Measurements from ENCODE around the gene BICC1.

BICC1 gene

DNA sequence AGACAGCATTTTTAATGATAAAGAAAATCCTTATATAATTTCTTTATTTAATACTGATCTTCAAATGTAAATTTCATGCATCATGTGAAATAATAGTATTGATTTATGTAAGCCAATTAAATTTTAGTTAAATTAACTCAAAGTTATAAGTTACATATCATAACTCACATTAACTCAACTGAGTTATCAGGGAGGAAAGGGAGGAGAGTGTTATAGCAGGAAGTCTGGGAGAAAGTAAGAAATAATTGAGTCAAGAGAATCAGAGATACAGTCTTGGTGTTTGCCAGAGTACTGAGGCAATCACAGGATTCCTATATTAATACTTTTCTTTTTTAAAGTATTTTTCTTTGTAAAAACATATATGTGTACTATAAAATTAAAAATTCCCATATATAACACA, 4.0 kb downstream of the BICC1 start:
- DNase-seq = no peak

DNA sequence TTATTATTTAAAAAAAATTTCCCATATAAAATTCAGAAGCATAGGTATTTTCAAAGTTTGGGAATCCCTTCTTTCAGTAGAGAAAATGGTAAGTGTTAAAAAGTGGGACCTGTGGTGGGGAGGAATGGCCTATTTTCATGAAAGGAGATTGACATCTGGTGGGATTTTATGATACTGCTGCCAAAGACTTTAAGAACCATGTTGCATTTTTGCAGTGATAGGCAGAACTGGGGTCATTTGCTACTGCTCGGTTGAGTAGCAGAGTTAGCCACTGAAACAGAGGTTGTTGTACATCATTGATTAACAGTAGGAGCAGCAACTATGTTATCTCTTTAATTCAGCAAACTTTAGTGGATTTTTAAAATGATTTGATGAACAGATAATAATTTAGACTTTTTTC, 4.4 kb downstream of the BICC1 start:
- no peak for DNase-seq

DNA sequence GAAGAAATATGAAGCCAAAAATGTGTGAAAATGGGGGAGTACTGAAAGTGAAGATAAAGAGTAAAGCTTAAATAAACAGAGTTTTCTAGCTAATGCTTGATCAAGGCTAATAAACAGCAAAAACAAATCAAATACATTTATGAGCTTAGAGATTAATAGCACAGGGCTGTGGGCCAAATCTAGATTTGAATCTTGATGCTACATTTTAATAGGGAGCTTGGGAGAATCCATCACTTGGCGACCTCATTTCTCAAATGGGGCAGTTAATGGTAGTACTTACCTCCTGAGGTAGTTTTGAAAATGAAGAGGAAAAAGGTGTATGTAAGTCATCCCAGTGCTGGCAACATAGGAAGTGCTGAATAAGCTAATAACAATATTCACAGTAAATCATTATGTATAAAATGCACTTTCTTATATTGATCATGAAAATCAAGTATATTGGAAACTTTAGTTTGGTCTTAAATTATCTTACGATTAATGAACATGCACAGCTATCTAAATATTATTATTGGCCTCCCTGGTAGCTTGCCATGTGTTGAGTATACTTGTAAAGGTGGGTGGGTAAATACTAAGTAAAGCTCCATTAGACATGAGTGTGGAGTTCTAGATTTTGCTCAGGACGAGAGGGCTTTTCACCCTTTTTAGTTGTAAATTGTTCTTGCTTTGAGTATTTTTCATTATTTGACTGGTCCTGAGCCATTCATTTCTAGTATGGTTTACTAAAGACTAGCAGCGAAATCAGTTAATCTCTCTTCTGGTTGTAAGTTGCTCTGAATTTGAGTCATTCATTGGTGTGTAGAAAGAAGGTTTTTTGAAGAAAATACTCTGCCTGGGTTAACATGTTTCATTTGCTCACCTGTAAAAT, 5.1 kb downstream of the BICC1 start:
- DNase-seq = no peak

DNA sequence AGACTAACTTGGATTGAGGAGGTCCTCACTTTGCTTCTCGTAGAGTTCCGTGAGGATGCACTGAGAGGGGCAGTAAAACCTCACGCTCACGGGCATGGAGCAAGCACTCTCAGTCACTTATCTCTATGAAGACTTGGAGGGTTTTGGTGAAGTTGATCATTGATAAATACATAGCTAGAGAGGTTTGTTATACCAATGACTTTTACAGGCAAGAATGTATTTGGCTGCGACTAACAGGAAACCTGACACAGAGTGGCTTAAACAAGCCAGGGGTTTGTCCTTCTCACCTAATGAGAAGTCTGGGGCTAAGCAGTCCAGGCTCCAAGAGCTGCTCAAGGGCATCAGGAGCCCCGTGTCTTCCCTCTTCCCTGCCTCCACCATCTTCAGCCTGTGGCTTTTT, 6.1 kb downstream of the BICC1 start:
- DNase-seq = no peak

DNA sequence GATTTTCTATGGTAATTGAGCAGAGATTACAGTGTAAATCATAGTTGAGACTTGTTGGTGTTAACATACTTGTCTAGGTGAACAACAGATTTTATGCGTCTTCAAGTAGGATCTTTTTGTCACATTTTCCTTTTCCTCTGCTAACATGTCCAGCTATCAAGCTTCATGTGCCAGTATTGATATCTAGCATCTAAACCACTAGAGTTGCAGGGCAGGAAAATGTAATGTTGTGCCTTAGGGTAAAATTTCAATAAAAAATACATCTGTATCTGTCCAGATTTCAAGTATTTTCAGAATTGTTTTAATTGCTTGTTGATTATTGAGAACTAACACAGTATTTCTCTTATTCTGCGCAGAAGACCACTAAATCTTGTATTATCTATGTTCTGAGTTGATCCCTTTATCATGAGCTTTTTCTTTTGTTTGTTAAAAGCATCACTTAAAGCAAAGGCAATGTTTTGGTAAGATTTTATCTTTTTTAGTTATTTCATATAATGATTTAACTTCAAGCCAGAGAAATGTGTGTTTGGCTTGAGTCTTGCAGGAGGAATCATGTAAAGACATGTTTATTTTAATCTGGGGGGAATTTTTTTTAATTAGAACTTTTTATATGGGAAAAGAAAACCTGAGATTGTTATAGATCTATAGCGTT, 16.5 kb downstream of the BICC1 start:
- no peak for DNase-seq

DNA sequence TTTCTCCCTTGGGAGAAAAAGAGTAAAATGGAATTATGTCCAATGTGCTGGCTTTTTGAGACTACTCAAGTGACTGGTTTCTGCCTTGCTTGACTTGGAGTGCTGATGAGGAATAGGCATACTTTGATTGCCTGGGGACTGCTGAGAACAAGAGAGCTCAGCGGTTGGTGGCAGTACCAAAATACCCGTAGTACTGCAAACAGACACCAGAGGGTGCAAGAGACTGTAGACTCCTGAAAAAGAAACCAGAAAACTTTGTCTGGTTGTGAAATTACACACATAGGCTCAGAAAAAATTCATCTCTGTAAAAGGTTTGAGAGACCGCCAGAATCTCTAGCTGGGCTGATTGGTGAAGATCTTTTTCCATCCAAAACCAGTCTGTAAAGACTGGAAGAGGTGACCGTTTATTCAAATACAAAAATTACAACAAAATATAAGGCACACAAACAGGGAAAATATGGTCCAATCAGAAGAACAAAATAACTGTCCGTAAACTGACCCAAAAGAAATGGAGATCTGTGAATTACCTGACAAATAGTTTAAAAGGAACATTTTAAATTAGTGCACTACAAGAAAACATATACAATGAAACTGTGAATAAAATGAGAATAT, 18.5 kb downstream of the BICC1 start:
- DNase-seq = peak; percentile 71 to 83

DNA sequence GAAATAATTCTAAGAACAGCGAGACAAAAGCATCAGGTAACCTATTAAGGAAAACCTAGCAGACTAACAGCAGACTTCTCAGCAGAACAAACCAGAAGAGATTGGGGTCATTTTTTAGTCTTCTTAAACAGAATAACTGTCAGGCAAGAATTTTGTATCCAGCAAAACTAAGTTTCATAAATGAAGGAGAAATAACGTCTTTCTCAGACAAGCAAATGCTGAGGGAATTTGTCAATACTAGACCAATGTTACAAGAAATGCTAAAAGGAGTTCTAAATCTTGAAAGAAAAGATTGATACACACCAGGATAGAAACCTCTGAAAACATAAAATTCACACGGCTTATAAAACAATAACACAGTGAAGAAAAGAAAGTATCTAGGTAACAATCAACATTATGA, 22.6 kb downstream of the BICC1 start:
- no peak for DNase-seq

DNA sequence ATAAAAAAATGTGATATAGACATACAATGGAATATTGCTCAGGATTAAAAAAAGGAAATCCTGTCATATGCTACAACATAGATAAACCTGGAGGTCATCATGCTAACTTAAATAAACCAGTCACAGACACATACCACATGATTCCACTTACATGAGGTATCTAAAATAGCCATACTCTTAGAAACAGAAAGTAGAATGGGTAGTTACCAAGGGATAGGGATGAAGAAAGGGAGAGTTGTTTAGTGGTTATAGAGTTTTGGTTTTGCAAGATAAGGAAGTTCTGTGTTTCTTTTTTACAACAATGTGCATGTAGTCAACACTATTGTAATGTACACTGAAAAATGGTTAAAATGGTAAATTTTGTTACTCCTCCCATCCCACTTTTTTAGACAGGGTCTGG, 30.5 kb downstream of the BICC1 start:
- peak in 1 of 2 donors; percentile 48 for DNase-seq

DNA sequence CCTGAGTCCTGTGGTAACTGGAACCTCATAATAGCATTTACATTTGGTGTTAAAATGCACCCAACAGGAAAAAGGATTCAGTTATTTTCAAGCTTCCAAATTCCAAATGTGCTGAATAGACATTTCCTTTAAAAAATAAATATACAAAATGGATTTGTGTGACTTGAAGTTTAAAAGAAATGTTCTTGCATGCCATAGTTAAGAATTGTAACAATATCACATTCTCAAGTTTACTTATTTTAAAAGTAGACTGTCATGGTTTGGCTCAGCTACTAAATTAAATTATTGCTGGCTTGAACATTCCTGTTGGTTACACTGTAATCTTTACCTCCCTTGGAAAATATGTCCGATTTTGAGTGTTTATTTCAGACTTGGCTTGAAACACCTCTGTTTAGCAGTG, 31.5 kb downstream of the BICC1 start:
- no peak for DNase-seq

DNA sequence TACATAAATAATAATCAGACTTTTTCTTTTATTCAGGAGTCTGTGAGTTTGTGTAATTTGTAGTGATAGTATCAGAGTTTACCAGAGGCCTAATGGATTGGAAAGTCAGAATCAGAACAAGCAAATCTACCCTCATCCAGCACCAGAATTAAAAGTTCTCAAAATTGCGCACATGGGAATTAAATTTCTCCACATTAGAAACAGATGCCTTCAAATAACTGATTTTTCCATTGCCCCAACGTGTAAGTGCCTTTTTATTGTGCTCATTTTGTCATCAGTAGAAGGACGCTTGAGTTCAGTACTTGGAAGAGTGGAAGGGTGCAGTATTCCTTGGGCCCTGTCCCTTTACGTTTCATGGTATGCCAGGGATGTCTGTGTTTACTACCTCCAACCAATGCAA, 32.8 kb downstream of the BICC1 start:
- no peak for DNase-seq

DNA sequence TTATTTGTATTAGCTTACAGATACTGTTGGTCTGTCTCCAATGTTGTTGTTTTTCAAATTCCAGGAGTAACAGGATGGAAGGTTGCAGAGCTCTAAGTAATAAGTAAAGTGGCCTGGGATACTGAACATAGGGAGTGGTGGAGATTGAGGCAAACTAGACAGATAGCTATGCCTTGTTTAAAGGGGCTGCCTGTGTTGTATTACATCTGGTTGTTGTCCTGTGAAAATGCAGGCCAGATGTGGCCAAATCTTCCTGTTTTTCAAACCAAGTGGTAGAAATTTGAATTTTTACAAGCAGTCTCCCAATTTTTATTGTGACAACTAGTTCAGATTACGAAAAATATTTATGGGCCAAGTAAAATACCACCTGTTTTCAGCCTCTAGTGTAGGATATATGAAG, 33.5 kb downstream of the BICC1 start:
- DNase-seq = no peak

DNA sequence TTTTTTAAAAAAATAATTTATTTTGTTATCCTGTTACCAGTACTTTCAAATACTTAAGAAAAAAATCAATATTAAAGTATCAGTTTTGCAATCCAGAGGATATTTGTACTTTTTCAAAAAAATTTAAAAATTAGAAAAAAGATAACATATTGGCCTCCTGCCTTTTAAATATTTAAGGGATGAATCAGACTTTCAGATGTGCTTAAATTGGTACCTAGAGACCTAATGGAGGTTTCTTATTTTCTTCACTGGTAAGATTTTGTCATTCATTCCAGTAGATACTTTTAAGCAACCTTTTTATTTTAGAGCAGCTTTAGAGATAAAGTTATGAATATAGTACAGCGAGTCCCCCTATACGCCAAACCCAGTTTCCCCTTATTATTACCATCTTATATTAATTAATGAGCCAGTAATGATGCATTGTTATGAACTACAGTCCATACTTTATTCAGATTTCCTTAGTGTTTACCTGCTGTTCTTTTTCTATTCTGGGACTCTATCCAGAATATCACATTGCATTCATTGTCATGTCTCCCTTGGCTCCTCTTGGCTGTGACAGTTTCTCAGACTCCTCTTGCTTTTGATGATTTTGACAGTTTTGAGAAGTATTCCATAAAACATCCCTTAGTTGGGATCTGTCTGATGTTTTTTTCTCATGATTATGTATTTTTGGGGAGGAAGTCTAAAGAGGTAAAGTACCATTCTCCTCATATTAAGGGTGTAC, 34.2 kb downstream of the BICC1 start:
- DNase-seq = no peak

DNA sequence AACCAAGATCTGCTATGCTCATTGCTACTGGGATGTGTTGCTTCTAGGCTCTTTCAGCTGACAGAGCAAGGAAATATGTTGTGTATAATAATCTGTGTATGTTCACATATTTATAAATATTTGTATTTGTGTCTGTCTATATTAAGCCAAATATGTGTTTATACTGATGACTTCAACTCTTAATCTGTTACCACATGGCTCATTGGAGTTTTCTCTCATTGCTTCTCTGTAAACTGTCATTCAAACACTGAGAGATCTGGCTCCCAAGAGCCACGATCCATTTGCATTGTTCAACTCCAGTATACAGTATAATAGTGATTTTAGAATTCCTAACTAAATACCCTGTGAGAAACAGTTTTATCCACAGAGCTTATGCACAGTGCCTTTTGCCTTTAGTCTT, 35.3 kb downstream of the BICC1 start:
- no peak for DNase-seq

DNA sequence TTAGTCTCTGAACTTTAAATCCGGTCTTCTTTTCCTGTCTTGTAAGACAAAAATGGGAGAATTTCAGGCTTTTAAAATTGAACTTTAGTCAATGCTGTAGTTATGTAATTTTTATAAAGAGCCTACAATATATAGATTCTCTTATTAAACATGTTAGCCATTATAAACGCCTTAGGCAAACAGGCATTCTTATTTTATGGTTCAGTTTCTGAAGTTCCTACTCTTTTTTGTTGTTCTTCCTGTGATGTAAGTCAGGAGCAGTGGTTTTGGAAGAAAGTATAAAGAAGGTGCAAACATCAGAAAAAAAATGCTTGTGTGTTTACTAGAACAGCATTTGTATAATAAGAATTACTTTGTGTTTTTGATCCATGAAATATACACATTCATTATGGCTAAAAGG, 41.6 kb downstream of the BICC1 start:
- no peak for DNase-seq

DNA sequence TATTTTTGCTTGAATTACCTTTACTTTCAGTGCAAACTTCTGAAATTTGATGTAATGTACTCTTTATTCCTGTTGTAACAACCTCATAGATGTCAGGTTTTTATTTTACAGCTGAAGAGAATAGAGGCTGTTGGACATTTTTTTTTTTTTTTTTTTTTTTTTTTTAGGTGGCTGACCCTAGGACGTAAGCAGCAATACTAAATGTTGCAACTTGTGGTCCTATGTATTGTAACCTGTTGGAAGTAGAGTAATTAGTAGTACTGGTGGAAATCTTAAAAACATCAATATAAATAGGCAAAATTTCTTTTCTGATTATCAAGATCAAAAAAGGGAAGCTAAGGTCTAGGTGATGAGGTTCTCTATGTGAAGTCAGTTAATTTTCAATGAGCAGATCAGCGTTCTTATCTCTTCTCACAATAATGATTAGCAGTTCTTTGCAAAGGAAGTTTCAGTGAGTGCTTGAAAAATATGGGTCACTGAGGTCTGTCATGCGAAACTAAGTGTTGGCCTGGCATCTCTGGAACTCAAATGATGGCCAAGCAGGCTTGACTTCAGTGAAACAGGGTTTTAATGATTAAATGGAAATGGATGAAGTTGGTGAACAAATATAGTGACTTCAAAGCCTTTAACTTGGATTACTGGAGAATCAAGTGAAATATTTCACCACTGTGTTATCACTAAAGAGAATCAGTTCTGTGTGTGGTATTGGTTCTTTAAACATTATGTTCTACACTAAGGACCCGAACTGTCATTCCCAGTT, 42.7 kb downstream of the BICC1 start:
- no peak for DNase-seq

DNA sequence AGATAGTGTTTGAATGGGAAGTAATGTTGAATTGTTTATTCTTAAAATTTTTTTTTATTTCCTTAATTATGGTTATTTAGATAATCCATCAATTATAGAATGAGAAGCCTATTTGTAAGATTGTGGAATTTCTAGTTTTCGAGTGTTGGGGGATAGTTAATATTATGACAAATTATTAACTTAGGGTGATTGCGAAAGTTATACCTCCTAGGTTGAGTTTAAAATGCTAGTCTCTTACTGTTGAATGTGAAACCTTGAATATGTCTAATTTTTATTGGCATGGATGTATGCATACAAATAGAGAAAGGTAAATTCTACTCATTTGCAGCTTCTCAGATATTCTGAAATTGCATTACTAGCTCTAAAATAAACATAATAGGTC, 43.2 kb downstream of the BICC1 start:
- DNase-seq = no peak

DNA sequence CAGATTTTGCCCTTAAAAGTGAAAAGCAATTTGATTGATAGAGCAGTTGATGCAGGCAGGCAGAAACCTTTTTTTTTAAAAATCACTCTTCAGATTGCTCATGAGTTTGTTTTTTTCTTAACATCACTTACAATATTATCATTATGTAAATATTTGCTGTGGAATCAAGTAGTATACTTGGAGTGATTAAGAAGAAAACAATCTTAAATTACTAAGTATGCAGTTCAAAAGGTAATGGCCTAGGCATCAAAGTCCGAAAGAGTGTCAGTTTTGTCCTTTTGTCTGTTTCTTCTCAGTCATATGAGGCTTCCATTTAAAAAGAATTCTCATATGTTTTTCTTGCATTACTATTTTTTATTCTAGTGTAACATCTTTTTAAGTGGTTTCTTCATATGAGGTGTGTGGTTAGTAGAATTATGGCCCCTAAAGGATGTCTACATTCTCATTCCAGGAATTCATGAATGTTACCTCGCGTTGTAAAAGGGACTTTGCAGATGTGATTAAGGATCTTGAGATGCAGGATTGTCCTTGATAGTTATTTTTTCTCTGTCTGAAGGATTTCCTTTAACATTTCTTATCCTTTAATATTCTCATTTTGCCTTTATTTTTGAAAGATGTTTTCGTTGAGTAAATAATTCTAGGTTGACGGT, 44.0 kb downstream of the BICC1 start:
- no peak for DNase-seq

DNA sequence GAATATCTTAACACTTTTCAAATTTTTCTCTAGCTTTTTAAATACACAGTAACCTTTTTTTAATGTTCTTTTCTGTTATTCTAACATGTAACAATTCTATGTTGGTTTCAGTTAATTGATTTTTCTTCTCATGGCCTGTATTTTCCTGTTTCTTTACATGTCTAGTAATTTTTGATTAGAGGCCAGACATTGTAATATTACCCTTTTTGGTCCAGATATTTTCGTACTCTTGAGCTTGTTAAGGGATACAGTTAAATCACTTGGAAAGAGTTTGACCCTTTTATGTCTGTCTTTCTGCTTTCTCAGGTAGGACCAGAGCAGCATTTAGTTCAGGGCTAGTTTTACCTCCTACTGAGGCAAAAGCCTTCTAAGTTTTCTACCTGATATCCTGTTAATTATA, 45.0 kb downstream of the BICC1 start:
- no peak for DNase-seq

DNA sequence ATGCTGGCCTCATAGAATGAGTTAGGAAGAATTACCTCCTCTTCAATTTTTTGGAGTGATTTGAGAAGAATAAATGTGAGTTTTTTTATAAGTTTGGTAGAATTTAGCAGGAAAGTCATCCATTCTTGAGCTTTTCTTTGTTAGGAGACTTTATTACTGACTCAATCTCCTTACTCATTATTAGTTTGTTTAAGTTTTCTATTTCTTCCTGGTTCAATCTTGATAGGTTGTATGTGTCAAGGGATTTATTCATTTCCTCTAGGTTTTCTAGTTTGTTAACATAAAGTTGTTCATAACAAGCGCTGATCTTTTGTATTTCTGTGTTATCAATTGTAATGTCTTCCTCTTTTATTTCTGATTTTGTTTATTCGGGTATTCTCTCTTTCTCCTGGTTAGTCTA, 47.4 kb downstream of the BICC1 start:
- DNase-seq = no peak

DNA sequence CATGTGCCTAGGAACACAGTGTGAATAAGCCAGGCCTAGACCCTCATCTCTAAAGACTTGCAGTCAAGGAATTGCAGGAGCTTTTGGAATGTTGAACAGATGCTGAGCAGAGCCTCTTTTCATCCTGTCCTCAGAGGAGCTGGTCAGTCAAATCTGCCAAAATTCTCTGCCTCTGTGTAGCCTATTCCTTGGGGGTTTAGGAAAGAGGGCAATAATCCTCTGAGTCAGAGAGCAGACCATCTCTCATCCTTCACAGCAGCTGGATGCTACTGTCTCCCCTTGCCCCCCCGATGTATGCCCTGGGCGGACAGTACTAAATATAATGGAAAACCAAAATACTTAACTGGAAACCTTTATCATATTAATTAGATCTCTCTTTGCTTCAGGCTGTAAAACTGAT, 52.6 kb downstream of the BICC1 start:
- no peak for DNase-seq

DNA sequence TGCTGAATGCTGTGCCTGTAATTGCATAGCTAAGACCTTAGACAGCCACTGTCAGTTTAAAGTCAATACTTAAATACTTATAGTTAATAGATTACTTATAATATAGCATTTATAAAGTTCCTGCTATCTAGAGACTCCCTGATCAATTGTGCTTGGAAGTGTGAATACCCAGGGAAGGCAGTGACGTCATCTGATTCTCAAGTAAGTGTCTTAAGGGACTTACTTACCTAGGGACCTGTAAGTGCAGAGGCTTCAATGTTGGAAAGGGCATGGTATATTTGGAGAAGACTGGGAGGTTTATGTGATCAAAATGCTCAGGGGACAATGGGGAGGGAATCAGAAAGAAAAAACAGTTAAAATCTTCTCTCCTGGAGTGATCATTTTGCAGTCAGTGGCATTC, 55.0 kb downstream of the BICC1 start:
- DNase-seq = no peak

DNA sequence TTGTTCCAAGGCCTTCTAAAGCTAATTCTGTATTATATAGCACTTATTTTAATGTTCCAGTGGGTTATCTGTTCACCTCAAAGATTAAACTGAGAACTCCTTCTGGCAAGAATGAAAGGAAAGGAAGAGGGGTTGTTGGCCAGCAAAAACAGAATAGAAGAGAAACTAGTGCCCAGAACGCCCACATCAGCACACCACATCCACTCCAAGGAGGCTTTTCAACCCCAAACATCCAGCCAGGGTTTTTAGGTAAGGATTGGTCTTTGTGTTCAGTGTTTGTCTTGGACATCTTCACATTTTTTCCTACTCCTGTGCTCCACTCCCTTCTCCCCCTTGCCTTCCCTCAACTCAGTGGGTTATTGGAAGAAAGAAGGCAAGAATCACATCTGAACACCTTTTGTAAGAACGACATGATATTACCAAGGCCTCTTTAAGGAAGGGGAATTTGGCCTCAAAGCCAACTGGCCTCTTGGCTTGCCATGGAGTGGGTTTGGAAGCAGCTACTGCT, 55.8 kb downstream of the BICC1 start:
- no peak for DNase-seq

All from inflammatory macrophage (primary cell).